ENCODE results near the gene PPFIA3.

GRCh38 chr19:49073514-49074378 lies 45.6 kb upstream of the PPFIA3 start:
- TF ChIP-seq CTCF (conservative IDR thresholded peaks at IDR 0.05) (peak; percentile 23; the same call in 1 of the 2 replicates), EZH2 (IDR thresholded peaks at IDR 0.05; ENCODE audit: low read depth) (no peak)
